Measurements from ENCODE around the gene PRKCE.

GRCh38 chr2:46157072-46157965, 505.8 kb downstream of the PRKCE start:
- no peak for TF ChIP-seq EZH2 (IDR thresholded peaks at IDR 0.05; ENCODE audit: borderline replicate concordance, insufficient read depth, low read depth, low read length, poor library complexity, severe bottlenecking)
- TF ChIP-seq CTCF (IDR thresholded peaks at IDR 0.05): no peak
